Globus pallidus (tissue), 1 donor: ENCODE data around the gene PSD2.

Experiments
- DNase-seq: peaks from one replicate; pipeline ENCODE4 v3.0.0-alpha.2; 2015; ENCODE audit warnings: low spot score

The PSD2 gene

DNA sequence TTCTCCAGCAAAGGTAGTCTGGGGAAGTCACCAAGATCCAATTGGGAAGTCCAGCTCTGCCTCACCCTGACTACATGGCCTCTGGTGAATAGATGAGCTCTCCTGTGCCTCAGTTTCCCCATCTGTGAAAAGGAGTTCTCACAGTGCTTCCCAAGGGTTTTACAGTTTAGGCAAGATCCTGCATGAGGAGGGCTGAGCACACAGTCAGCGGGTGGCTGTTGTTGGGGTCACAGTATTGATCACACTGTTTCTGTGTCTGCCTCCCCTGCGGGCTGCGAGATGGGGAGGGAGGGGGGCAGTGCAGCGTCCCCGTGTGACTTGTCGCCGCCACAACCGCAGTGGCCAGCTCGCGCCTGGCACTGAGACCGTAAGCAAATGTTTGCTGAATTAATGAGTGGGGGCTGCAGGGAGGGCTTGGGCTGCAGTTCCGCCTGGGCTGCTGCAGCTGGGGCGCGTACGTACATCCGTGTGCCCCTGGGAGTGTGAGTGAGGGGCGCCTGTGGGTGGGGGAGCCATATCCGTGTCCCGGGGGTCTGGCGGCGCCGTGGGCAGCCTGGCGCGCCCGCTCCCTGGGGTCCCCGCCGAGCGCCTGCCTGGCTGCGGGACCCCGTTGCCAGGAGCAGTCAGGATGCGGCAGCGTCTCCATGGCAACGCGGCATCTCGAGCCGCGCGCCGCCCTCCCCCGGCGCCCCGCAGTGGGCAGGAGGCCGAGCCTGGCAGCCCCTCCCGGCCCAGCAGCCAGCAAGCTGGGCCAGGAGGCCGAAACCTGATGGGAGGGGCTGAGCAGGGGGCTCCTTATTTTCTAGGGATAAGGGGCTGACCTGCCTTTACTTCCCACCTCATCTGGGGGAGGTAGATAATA, 31.4 kb upstream of the PSD2 start:
- DNase-seq = peak; percentile 86

- DNase-seq = peak; percentile 62
These were observed 30.7 kb upstream of the PSD2 start for GRCh38 chr5:139764886-139765408.

DNA sequence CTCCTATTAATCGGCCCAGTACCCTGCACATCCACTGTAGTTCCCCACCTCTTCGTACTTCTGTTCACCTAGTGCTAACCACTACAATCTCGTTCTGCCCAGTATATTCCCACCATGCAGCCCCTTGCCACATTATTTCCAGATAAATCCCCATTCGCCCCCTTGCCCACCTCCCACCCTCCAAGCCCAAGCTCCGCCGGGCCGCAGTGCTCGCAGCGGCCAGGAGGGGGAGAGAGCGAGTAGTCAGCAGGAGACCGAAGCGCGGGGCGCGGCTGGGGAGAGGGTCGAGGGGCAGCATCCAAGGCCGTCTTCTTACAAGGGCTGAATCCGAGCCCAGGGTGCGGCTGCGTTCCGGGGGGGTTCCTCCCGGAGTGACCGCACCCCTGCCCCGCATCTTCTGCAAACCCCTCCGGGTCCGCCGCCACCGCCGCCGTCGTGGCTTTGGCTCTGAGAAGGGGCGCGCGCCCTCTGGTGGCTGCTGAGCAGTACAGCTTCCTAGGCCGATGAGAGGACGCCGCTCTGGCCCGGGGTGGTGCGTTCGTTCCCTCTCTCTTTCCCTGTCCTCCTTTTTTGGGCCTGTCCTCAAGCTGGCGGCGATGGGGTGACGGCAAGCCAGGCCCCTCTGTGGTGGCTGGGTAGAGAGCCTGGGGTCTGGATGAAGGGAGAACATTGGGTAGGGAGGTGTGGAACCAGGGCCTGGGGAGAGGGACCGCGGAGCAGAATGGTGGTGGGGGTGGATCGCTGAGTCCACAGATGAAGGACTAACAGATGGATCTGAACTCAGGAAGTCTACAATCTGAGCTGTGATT, 30.0 kb upstream of the PSD2 start:
- DNase-seq = peak; percentile 81

- DNase-seq = no peak
These were observed 27.6 kb upstream of the PSD2 start for GRCh38 chr5:139767960-139768359.

- no peak for DNase-seq
These were observed 26.7 kb upstream of the PSD2 start for GRCh38 chr5:139768807-139769465.

- DNase-seq = no peak
These were observed 26.1 kb upstream of the PSD2 start for GRCh38 chr5:139769477-139769876.

- no peak for DNase-seq
These were observed 24.9 kb upstream of the PSD2 start for GRCh38 chr5:139770722-139771121.

DNA sequence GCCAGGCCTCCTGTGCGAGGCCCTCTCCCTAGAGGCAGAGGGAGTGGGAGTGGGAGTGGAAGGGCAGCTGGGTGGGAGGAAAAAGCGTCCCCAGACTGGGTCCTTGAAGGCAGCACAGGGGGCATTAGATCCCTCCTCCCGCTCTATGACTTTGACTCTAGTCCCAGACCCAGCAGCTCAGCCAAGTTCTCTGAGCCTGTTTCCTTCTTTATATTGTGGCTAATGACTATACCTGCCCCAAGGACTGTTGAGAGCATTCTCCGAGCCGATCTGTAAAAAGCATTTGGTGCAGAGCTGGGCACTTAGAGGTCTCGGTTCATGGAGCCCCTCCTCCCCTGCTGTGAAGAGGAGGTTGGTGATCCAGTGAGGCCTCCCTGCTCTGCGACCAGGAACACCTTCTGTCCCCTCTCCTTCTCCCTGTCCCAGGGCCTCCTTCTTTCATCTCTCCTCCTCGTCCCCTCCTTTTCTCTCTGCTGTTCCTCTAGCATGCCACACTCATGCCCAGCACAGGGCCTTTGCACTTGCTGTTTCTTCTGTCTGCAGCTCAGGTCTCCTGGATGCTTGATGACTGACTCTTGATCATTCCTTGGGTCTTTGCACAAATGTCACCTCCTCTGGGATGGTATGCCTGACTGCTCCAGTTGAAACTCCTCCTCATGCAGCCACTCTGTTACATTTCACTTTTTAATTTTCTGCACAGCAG, 23.4 kb upstream of the PSD2 start:
- no peak for DNase-seq

GRCh38 chr5:139772927-139773690, 22.5 kb upstream of the PSD2 start:
- DNase-seq = no peak

GRCh38 chr5:139774980-139775661, 20.5 kb upstream of the PSD2 start:
- DNase-seq = peak; percentile 58

DNA sequence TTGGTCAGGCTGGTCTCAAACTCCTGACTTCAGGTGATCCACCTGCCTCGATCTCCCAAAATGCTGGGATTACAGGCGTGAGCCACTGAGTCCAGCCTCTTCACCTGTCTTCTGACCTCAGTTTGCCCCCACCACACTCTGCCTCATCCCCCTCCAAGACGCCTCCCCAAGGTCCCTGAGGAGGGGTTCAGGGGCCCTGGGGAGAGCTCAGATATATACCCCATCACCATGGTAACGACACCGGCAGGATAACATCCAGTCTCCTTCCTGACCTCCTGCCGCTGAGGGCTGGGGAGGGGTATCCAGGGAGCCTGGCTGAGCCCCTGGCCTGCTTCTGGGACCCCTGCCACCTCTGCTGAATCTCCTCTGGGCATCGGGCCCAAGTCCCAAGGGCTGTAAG, 19.7 kb upstream of the PSD2 start:
- no peak for DNase-seq

DNA sequence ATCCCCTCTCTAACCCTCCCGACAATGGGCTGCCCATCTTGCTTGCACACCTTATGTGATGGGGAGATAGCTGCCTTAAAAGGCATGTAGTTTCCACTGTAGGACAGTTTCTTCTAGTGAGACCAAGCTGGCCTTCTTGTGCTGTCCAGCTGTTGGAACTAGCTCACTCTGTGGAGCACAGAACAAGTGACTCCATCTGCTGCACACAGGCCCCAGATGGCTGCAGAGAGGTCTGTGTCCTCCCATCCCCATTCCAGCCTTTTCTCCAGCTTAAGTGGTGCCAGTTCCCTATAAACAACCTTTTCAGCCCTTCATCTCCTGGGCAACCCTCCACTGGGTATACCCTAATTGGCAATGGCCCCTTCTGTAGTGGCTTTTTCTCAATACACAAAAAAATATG, 18.7 kb upstream of the PSD2 start:
- DNase-seq = no peak

GRCh38 chr5:139783436-139783965, 12.1 kb upstream of the PSD2 start:
- no peak for DNase-seq

GRCh38 chr5:139784488-139784887, 11.1 kb upstream of the PSD2 start:
- no peak for DNase-seq

DNA sequence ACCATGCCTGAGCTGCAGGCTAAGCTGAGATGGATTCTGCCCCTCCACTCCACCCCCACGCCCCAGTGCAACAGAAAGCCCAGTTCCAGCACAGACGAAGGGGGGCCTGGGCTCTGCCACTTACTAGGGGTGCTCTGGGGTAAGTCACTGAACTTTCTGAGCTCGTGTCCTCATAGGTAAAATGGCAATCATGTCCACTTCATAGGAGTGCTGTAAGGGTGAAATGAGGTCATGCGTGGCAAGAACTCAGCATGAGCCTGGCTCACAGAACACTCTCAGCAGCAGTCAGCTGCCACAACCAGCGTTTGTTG, 8.4 kb upstream of the PSD2 start:
- DNase-seq = no peak

GRCh38 chr5:139787568-139788293, 7.9 kb upstream of the PSD2 start:
- peak; percentile 91 for DNase-seq

GRCh38 chr5:139788294-139788910, 7.2 kb upstream of the PSD2 start:
- DNase-seq = peak; percentile 97

GRCh38 chr5:139789116-139789844, 6.3 kb upstream of the PSD2 start:
- no peak for DNase-seq

GRCh38 chr5:139789845-139790189, 5.8 kb upstream of the PSD2 start:
- no peak for DNase-seq
